GM12878 (cell line): ENCODE data around the gene C17orf113. TPM values are rescaled to one million over a fixed set of nuclear protein-coding genes. Genes with fewer than 3 reads are reported as not detected.

ENCODE experiments used
- ATAC-seq: fragments of 200-7000 bp; cut with Tn5 transposase; 3 replicates; pipeline ENCODE4 v1.9.1; 2020; ENCODE audit warnings: mild to moderate bottlenecking, moderate library complexity
- BruUV-seq: library from RNA; stranded (reverse); fragments of 400-500 nt; replicated peaks from 2 replicates; lab custom pipeline; 2021; lab: Mats Ljungman, UMichigan
- CTCF ChIA-PET: fragments of 300-600 bp; sonication (Branson Sonifier 250); formaldehyde crosslinking; extraction: SDS; loops from one replicate; lab custom pipeline; 2021; ENCODE audit warnings: inconsistent platforms; lab: Yijun Ruan, JAX
- POLR2A ChIA-PET: fragments of 350-600 bp; formaldehyde crosslinking; extraction: SDS; loops from one replicate; lab custom pipeline; 2021; ENCODE audit warnings: inconsistent platforms; lab: Charles Lee
- RAD21 ChIA-PET: fragments of 300-600 bp; sonication (Branson Sonifier 250); formaldehyde crosslinking; loops from one replicate; lab custom pipeline; 2023; ENCODE audit warnings: antibody characterized with exemption; ENCODE audit not compliant: unreplicated experiment; lab: Charles Lee
- SMC1A ChIA-PET: fragments of 300-600 bp; sonication (Branson Sonifier 250); formaldehyde crosslinking; loops from one replicate; lab custom pipeline; 2023; ENCODE audit not compliant: unreplicated experiment, uncharacterized antibody; lab: Charles Lee
- DNase-seq: peaks from one replicate; pipeline ENCODE4 v3.0.0-alpha.2; 2011; ENCODE audit warnings: low read depth, low spot score
- FAIRE-seq: peaks from 3 replicates; lab custom pipeline; 2011; peaks lifted over from hg19 to GRCh38; lab: Jason Lieb, UNC
- H2AFZ ChIP-seq: 2 replicates; pipeline ENCODE4 v1.6.0; 2011; ENCODE audit warnings: low read depth, low read length, control low read depth; ENCODE audit not compliant: control insufficient read depth
- H3K27ac ChIP-seq: 2 replicates; pipeline ENCODE4 v1.5.1; 2011; ENCODE audit warnings: control low read depth; ENCODE audit not compliant: control insufficient read depth, insufficient read depth
- H3K27me3 ChIP-seq, 2 experiments: replicated peaks in 1 of 2; 2 replicates each; pipeline versions ENCODE4 v1.6.0 to v1.6.1; 2011; ENCODE audit warnings: low read length in 1 of 2; ENCODE audit not compliant: control insufficient read depth in 2 of 2, insufficient read depth in 2 of 2
- H3K36me3 ChIP-seq, 2 experiments: 2 replicates each; pipeline ENCODE4 v1.5.1; 2011; ENCODE audit warnings: low read length in 1 of 2; ENCODE audit not compliant: control insufficient read depth in 2 of 2, insufficient read depth in 2 of 2
- H3K4me1 ChIP-seq: 2 replicates; pipeline ENCODE4 v1.6.1; 2011; ENCODE audit warnings: mild to moderate bottlenecking, low read length, moderate library complexity, mixed read lengths; ENCODE audit not compliant: control insufficient read depth, insufficient read depth
- H3K4me2 ChIP-seq: 2 replicates; pipeline ENCODE4 v1.6.0; 2011; ENCODE audit warnings: control low read depth; ENCODE audit not compliant: control insufficient read depth, insufficient read depth
- H3K4me3 ChIP-seq: fragments of 200-600 bp; sonication (generic); 2 replicates; pipeline ENCODE4 v1.5.1; 2016
- H3K79me2 ChIP-seq: 2 replicates; pipeline ENCODE4 v1.6.0; 2011; ENCODE audit warnings: low read length; ENCODE audit not compliant: control insufficient read depth, insufficient read depth
- H3K9ac ChIP-seq: 2 replicates; pipeline ENCODE4 v1.8.0; 2011; ENCODE audit warnings: low read length, control low read depth, mixed read lengths; ENCODE audit not compliant: control insufficient read depth, insufficient read depth
- H3K9me3 ChIP-seq: replicated peaks from 3 replicates; pipeline ENCODE4 v1.5.1; 2011; ENCODE audit warnings: mild to moderate bottlenecking, low read length; ENCODE audit not compliant: control insufficient read depth, insufficient read depth
- H4K20me1 ChIP-seq: 2 replicates; pipeline ENCODE4 v1.6.0; 2011; ENCODE audit not compliant: control insufficient read depth, insufficient read depth
- ATF7 ChIP-seq: fragments of 450-650 bp; IDR thresholded peaks from 2 replicates; pipeline ENCODE4 v1.6.1; 2016; ENCODE audit warnings: low read depth, mild to moderate bottlenecking
- BMI1 ChIP-seq: fragments of 450-650 bp; IDR thresholded peaks from 2 replicates; pipeline ENCODE4 v1.6.1; 2016; ENCODE audit warnings: mild to moderate bottlenecking, moderate library complexity, borderline replicate concordance
- CEBPB ChIP-seq, 2 experiments: fragments of 150-350 bp in 1 of 2; IDR thresholded peaks; 2 replicates each; pipeline ENCODE4 v1.6.1; 2012 to 2014; ENCODE audit warnings: low read depth in 2 of 2, low read length in 2 of 2, borderline replicate concordance in 1 of 2, inconsistent platforms in 1 of 2
- IRF5 ChIP-seq: fragments of 450-650 bp; IDR thresholded peaks from 2 replicates; pipeline ENCODE4 v1.6.1; 2017; ENCODE audit warnings: borderline replicate concordance
- POLR2AphosphoS5 ChIP-seq: IDR thresholded peaks from 2 replicates; pipeline ENCODE4 v1.6.1; 2011; ENCODE audit warnings: mild to moderate bottlenecking, low read length, inconsistent platforms
- RUNX3 ChIP-seq: IDR thresholded peaks from 2 replicates; pipeline ENCODE4 v1.6.1; 2012; ENCODE audit warnings: low read length, inconsistent platforms
- TCF12 ChIP-seq: IDR thresholded peaks from 2 replicates; pipeline ENCODE4 v1.6.1; 2011; ENCODE audit warnings: low read depth, mild to moderate bottlenecking, low read length
- ZBED1 ChIP-seq: IDR thresholded peaks from 2 replicates; pipeline ENCODE4 v1.6.1; 2016; ENCODE audit warnings: borderline replicate concordance
- ZNF207 ChIP-seq: fragments of 450-650 bp; IDR thresholded peaks from 2 replicates; pipeline ENCODE4 v1.6.1; 2014; ENCODE audit warnings: antibody characterized with exemption, mild to moderate bottlenecking, borderline replicate concordance
- WGBS: methylation state at CpG from one replicate; pipeline ENCODE4 v1.1.6; 2016; ENCODE audit warnings: low lambda C conversion rate; ENCODE audit not compliant: insufficient replicate concordance, insufficient coverage; ENCODE audit errors: missing lambda C conversion rate; 5-methylcytosine and 5-hydroxymethylcytosine counted together
- in situ Hi-C: fragments of 300-500 bp; cut with MboI; formaldehyde crosslinking; loops from 9 replicates; pipeline ENCODE4 v1.14.3; 2018; ENCODE audit warnings: mixed read lengths
- intact Hi-C: fragments of 100-400 bp; cut with micrococcal nuclease; formaldehyde crosslinking; loops from one replicate; pipeline ENCODE4 v1.14.2; 2022; ENCODE audit not compliant: unreplicated experiment
- polyA plus RNA-seq, 11 experiments: library from polyadenylated mRNA; depleted of rRNA in 4 of 11; unstranded in 6 of 11; stranded (reverse) in 5 of 11; fragments of >200 nt; fragmentation: Nextera tagmentation in 4 of 11; fragmentation: Illumina TruSeq in 1 of 11; extraction: Ambion mirVana in 4 of 11; extraction: Trizol in 1 of 11; gene quantifications; 1 replicate in 1 of 11; 2 replicates in 10 of 11; pipeline versions ENCODE4 v1.2.1 to v1.2.3, GENCODE V29; 2011 to 2016; ENCODE audit warnings: inconsistent platforms in 2 of 11, missing spikeins in 2 of 11, low read depth in 1 of 11
- total RNA-seq, 4 experiments: library from RNA; depleted of rRNA in 3 of 4; stranded (reverse); fragments of >200 nt in 3 of 4; fragmentation: Illumina TruSeq in 1 of 4; extraction: Trizol in 1 of 4; gene quantifications; 2 replicates each; pipeline versions ENCODE4 v1.2.1 to v1.2.3, GENCODE V29; 2013 to 2021
- TF ChIP-seq, protein P1 (sequence below): fragments of 450-650 bp; IDR thresholded peaks from 2 replicates; pipeline ENCODE4 v1.6.1; 2018; ENCODE audit warnings: mild to moderate bottlenecking, low read depth, moderate library complexity; ENCODE audit not compliant: partially characterized antibody
- TF ChIP-seq, protein P2 (sequence below): IDR thresholded peaks from 2 replicates; pipeline ENCODE4 v1.6.1; 2012; ENCODE audit warnings: low read depth, low read length, improper control_type of control experiment

C17orf113 gene
- total and polyA plus RNA-seq, 10 of the 15 experiments (the other 5 are each of a cell fraction or from before 2014, with no cell fraction given): 0.03 to 0.17 (median 0.08) TPM; not detected in 3

DNA sequence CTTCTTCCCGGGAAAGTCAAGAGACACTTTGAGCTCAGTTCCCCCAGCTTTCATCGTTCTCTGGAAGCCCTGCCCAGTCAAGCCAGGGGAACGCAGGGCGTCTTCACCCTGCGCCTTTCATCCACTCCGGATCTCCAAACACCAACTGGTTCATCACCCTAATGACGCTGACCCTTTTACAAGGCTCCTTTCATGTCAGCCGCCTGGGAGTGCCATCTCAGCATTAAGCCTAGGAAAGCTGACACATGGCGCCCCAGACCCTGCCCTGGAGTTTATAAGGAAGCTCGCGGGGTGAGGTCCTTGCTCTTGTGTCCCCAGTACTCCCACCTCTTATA is 32.6 kb downstream of the C17orf113 start (continued):
- TF ChIP-seq BMI1: no peak

GRCh38 chr17:42016941-42017865 is 33.2 kb downstream of the C17orf113 start, which contains the start of gene DNAJC7:
DNAJC7 (minus strand) TSS chr17:42017439; CDS start chr17:42017416, 23 bp downstream.
- peak; percentile 27 for FAIRE-seq
- TSS peak; percentile 80 for BruUV-seq
- TF ChIP-seq POLR2AphosphoS5: peak; percentile 96
- TF ChIP-seq TCF12: no peak; the same call in 1 of the 2 replicates
- TF ChIP-seq CEBPB (IDR thresholded peaks at IDR 0.05; ENCODE audit: borderline replicate concordance in 1 of 2, low read depth in 2 of 2, low read length in 2 of 2): no peak
- TF ChIP-seq, protein P1, sequence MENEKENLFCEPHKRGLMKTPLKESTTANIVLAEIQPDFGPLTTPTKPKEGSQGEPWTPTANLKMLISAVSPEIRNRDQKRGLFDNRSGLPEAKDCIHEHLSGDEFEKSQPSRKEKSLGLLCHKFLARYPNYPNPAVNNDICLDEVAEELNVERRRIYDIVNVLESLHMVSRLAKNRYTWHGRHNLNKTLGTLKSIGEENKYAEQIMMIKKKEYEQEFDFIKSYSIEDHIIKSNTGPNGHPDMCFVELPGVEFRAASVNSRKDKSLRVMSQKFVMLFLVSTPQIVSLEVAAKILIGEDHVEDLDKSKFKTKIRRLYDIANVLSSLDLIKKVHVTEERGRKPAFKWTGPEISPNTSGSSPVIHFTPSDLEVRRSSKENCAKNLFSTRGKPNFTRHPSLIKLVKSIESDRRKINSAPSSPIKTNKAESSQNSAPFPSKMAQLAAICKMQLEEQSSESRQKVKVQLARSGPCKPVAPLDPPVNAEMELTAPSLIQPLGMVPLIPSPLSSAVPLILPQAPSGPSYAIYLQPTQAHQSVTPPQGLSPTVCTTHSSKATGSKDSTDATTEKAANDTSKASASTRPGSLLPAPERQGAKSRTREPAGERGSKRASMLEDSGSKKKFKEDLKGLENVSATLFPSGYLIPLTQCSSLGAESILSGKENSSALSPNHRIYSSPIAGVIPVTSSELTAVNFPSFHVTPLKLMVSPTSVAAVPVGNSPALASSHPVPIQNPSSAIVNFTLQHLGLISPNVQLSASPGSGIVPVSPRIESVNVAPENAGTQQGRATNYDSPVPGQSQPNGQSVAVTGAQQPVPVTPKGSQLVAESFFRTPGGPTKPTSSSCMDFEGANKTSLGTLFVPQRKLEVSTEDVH: no peak
- TF ChIP-seq ATF7: peak; percentile 30; the same call in 1 of the 2 replicates
- peak; percentile 89; the same call in 1 of the 2 replicates for TF ChIP-seq ZNF207
- TF ChIP-seq IRF5: no peak
- TF ChIP-seq, protein P2, sequence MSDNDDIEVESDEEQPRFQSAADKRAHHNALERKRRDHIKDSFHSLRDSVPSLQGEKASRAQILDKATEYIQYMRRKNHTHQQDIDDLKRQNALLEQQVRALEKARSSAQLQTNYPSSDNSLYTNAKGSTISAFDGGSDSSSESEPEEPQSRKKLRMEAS: no peak
- TF ChIP-seq RUNX3: peak; percentile 79
- TF ChIP-seq ZBED1: no peak

More at GRCh38 chr17:42016941-42017865, 33.2 kb downstream of the C17orf113 start, which contains the start of gene DNAJC7:
- peaks cover 23% of the 10 kb centered on the region for H3K4me1 ChIP-seq
- H3K4me2 ChIP-seq: peak within 1 kb of the TSS; percentile 97
- ATAC-seq: peak; percentile 91
- H3K27me3 ChIP-seq: no peaks in the 10 kb centered on the region
- peak within 1 kb of the TSS; percentile 85 for H3K4me3 ChIP-seq
- in situ Hi-C loops: loop anchor here (25.0 kb wide), 1 partner anchor 1195 kb away; the partner anchor contains the start of gene TMEM106A
- ChIA-PET RAD21 (interaction anchor here (0.6 to 6.6 kb wide), 13 partner anchors 9 to 164 kb away, joined by 3 to 53 read pairs (median 5); partner anchors contain the start of genes ACLY, CNP and DHX58), SMC1A (interaction anchor here (0.7 to 2.5 kb wide), 10 partner anchors 8 to 176 kb away, joined by 3 to 19 read pairs (median 4); partner anchors contain the start of genes CNP and DHX58), CTCF (interaction anchor here (0.6 to 5.6 kb wide), 20 partner anchors 9 to 389 kb away, joined by 3 to 85 read pairs (median 5); partner anchors contain the start of genes ACLY, CNP, DHX58 and KCNH4), POLR2A (interaction anchor here (0.5 to 3.2 kb wide), 18 partner anchors 13 to 164 kb away, joined by 3 to 45 read pairs (median 4); partner anchors contain the start of genes ACLY, CNP, DHX58 and KAT2A)
- H3K36me3 ChIP-seq: no peaks in the 10 kb centered on the region; a peak in 1 of 4 replicates
- peak; percentile 53 for DNase-seq
- H4K20me1 ChIP-seq: no peaks in the 10 kb centered on the region
- H3K79me2 ChIP-seq: peaks cover 70% of the 10 kb centered on the region
- peak within 1 kb of the TSS; percentile 99 for H3K9ac ChIP-seq
- peak within 1 kb of the TSS; percentile 95 for H2AFZ ChIP-seq
- intact Hi-C loops: loop anchor here (2.0 kb wide), 1 partner anchor 50 kb away; the partner anchor contains the start of gene CNP
- H3K9me3 ChIP-seq: no peaks in the 10 kb centered on the region
- peak within 1 kb of the TSS; percentile 97 for H3K27ac ChIP-seq
- WGBS: 1% methylated on average over 68 of the region's 70 CpGs
